GM15510 (cell line): ENCODE results near the gene SPO11.

ENCODE experiments used
- POLR2A ChIP-seq: IDR thresholded peaks from 3 replicates; pipeline ENCODE4 v1.6.1; 2011; ENCODE audit warnings: borderline replicate concordance; ENCODE audit not compliant: insufficient read length; ENCODE audit errors: extremely low read depth

Gene SPO11

GRCh38 chr20:57317789-57318371, 11.7 kb upstream of the SPO11 start:
- no peak for TF ChIP-seq POLR2A

GRCh38 chr20:57319584-57319983, 10.0 kb upstream of the SPO11 start:
- no peak for TF ChIP-seq POLR2A

DNA sequence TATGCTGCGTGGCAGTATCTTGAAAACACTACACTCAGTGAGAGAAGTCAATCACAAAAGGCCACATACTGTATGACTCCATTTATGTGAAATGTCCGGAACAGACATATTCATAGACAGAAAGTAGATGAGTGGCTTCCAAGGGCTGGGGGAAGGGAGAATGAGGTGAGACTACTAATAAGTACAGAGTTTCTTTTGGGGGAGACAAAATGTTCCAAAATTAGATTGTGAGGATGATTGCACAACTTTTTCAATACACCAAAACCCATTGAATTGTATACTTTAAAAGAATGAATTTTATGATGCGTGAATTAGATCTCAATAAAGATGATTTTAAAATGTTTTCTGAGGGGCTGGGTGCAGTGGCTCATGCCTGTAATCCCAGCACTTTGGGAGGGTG, 9.2 kb upstream of the SPO11 start:
- TF ChIP-seq POLR2A: no peak

DNA sequence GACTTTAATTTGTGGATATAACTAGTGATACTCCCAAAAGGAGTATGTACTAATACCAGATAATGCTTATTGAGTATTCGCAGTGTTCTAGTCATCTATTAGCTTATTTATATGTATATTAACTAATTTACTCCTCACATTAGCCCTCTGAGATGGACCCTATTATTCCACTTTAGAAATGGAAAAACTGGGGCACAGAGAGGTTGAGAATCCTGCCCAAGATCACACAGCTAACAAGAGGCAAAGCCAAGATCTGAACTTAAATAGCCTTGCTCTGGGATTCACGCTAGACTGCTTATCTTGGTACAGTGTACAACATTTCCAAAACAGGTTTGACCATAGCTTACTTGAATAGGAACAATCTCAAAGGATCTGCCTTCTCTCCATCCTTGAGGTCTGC, 8.5 kb upstream of the SPO11 start:
- TF ChIP-seq POLR2A: no peak

- TF ChIP-seq POLR2A: no peak
These were observed 7.1 kb upstream of the SPO11 start for GRCh38 chr20:57322476-57322875.

- no peak for TF ChIP-seq POLR2A
These were observed 6.6 kb upstream of the SPO11 start for GRCh38 chr20:57323034-57323433.

GRCh38 chr20:57325632-57326356, 3.8 kb upstream of the SPO11 start:
- no peak for TF ChIP-seq POLR2A

DNA sequence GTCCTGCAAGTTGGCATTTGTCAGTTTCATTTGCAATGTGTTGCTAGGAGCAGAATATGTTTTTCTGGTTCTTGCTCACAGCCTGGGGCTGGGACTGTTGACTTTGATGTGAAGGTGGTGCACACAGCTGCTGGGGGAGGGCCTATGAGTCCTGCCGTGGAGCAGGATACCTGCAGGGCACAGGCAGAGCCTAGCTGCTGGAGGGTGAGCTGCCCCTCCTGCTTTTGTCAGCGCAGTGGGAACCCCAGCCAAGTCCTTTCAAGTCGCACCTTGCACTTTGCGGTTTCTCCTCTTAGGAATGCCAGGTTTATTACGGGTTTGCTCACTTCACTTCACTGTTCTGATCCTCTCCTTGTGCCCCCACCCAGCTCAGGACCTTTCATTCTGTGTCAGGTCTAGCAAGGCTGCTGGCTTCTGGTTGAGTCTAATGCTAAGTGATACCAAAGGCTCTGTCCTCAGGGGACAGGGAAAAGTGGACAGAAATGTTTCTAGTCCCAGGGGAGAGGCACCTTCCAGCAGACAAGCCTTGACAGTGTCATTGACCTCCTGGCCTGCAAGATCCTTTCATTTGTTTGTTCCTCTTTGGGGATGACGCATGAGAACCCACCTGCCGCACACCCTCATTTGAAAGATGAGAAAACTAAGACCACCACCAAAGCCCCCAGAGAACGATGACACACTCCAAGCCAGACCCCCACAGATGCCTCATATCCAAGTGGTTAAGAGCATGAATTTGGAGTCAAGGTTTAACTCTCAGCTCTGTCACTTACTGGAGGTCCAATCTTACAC, 2.7 kb upstream of the SPO11 start:
- no peak for TF ChIP-seq POLR2A

DNA sequence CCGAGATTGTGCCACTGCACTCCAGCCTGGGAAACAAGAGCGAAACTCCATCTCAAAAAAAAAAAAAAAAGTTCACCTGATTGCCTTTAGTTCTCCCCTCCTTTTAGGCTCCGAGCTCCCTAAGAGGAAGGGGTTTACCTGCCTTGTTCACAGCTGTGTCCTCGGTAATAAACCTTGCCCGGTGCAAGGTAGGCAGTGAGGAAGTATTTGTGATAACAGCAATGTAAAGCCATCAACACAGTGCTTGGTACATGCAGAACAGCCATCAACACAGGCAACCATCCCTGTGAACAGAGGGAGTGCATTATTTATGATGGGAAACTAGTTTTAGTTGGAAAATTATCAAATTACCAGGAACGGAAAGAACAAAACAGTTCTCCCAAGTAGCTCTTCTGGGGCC, 1.8 kb upstream of the SPO11 start:
- TF ChIP-seq POLR2A: no peak

DNA sequence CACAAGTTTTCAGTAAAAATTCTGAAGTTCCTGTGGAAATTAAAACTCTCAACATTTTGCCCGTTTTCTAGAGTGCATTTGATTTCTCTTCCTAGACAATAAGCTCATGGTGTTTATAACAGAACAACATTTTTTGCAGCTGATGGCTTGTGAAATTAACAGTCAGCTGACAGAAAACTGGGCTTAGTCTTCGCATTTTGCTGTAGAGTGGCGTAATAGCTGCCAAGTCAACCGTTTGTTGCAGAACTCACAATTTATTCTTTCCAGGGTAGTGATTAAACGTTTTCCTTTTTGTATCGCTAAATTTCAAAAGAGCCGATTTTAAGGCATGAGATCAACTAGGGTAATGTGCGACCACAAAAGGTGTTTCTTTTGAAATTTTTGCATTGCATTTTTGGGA, 1.4 kb downstream of the SPO11 start:
- TF ChIP-seq POLR2A: no peak

GRCh38 chr20:57332105-57333089, 2.8 kb downstream of the SPO11 start:
- TF ChIP-seq POLR2A: no peak

GRCh38 chr20:57335392-57335791, 5.8 kb downstream of the SPO11 start:
- TF ChIP-seq POLR2A: no peak

GRCh38 chr20:57341663-57342062, 12.1 kb downstream of the SPO11 start:
- TF ChIP-seq POLR2A: no peak

DNA sequence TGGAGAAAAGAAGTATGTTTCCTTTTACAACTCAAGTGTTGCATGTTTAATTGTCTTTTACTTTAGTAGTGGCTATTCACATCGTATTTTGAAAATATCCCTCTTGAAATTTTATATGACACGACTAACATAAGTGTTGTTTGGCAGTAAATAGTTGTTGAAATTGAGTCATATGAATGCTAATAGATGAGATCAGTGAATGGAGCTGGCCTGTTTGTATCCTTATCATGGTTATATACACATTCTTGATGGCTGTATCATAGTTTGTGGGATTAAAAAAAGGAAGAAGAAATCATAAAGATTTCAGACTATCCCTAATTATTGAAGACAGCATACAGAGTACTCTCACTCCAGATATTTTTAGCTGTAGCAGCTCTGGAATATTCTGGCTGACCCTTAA, 13.2 kb downstream of the SPO11 start:
- no peak for TF ChIP-seq POLR2A
